Activated CD4-positive, alpha-beta T cell treated with anti-CD3 and anti-CD28 coated beads for 36 hours (primary cell): ENCODE measurements around the gene ELMO3. TPM values are rescaled to one million over a fixed set of nuclear protein-coding genes. Genes with fewer than 3 reads are reported as not detected.

ENCODE experiments used
- ATAC-seq: fragments of 200-7000 bp; cut with Tn5 transposase; one replicate; pipeline ENCODE4 v1.10.0; 2021; ENCODE audit warnings: mild to moderate bottlenecking, moderate library complexity
- CTCF ChIA-PET: fragments of 350-600 bp; sonication (Branson Sonifier 250); formaldehyde crosslinking; loops from one replicate; lab custom pipeline; 2021; ENCODE audit warnings: antibody characterized with exemption; lab: Charles Lee
- POLR2A ChIA-PET: fragments of 350-600 bp; sonication (Branson Sonifier 250); formaldehyde crosslinking; loops from one replicate; lab custom pipeline; 2021; ENCODE audit warnings: antibody characterized with exemption, inconsistent platforms; lab: Charles Lee
- DNase-seq: peaks from one replicate; pipeline ENCODE4 v3.0.0-alpha.2; 2020
- H3K27ac Mint-ChIP-seq: one replicate; pipeline ENCODE4 v1.8.0; 2021; ENCODE audit warnings: mixed read lengths
- H3K27me3 Mint-ChIP-seq: one replicate; pipeline ENCODE4 v1.8.0; 2021; ENCODE audit warnings: mixed read lengths
- H3K36me3 Mint-ChIP-seq: one replicate; pipeline ENCODE4 v1.8.0; 2021; ENCODE audit warnings: low read depth, mixed read lengths
- H3K4me1 Mint-ChIP-seq: one replicate; pipeline ENCODE4 v1.8.0; 2021; ENCODE audit warnings: mixed read lengths
- H3K4me3 Mint-ChIP-seq: one replicate; pipeline ENCODE4 v1.8.0; 2021; ENCODE audit warnings: mild to moderate bottlenecking, moderate library complexity, mixed read lengths
- H3K9me3 Mint-ChIP-seq: one replicate; pipeline ENCODE4 v1.8.0; 2021; ENCODE audit warnings: low read depth, mixed read lengths
- intact Hi-C, 2 experiments: fragments of 100-400 bp; cut with DNase I in 1 of 2; cut with micrococcal nuclease in 1 of 2; formaldehyde crosslinking; loops; one replicate each; pipeline versions ENCODE4 v1.14.2 to v1.15.1; 2022 to 2024; cut with DNase I, micrococcal nuclease
- total RNA-seq, 2 experiments: library from RNA; stranded (reverse); gene quantifications; one replicate each; pipeline ENCODE4 v1.2.3, GENCODE V29; 2021

ELMO3 gene, protein sequence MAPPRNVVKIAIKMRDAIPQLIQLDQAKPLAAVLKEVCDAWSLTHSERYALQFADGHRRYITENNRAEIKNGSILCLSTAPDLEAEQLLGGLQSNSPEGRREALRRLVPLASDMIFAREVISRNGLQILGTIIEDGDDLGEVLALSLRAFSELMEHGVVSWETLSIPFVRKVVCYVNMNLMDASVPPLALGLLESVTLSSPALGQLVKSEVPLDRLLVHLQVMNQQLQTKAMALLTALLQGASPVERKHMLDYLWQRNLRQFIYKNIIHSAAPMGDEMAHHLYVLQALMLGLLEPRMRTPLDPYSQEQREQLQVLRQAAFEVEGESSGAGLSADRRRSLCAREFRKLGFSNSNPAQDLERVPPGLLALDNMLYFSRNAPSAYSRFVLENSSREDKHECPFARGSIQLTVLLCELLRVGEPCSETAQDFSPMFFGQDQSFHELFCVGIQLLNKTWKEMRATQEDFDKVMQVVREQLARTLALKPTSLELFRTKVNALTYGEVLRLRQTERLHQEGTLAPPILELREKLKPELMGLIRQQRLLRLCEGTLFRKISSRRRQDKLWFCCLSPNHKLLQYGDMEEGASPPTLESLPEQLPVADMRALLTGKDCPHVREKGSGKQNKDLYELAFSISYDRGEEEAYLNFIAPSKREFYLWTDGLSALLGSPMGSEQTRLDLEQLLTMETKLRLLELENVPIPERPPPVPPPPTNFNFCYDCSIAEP
- total RNA-seq, result 1 to 10 TPM; 3.0 to 4.6 TPM

DNA sequence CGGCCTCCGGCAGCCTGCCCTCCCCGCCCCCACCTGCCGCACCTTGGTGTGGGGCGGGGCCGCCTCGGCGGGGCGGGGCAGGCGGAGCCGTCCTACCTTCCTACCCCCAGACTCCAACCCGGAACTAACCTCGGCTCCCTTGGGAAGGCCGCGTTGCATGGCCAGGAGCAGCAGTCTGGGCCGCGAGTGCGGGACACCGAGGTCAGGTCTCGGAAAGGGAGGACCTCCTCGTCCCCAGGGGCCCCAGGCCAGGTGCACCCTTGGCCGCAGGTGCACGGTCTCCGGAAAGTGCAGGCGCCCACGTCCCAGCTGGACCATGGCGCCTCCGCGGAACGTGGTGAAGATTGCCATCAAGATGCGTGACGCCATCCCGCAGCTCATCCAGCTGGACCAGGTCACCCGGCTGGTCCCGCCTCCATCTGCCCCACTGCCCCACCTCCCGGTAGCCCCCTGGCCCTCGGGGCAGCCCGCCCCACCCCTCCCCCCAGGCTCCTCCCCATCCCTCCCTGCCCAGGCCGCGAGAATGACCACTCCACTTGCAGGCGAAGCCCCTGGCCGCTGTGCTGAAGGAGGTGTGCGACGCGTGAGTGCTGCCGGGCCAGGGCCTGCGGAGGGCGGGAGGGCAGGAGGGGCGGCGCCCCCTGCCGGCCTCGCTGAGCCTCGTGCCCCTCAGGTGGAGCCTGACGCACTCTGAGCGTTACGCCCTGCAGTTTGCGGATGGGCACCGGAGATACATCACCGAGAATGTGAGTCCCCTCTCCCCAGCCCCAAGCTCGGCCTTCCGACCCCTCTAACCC, at the start of gene ELMO3:
Gene ELMO3 (plus strand): TSS at position 121 of the 797 bp plus-strand sequence. CDS start 196 bp downstream, at position 317.
- POLR2A ChIA-PET, result no interaction called here
- ATAC-seq, result no peak

DNA sequence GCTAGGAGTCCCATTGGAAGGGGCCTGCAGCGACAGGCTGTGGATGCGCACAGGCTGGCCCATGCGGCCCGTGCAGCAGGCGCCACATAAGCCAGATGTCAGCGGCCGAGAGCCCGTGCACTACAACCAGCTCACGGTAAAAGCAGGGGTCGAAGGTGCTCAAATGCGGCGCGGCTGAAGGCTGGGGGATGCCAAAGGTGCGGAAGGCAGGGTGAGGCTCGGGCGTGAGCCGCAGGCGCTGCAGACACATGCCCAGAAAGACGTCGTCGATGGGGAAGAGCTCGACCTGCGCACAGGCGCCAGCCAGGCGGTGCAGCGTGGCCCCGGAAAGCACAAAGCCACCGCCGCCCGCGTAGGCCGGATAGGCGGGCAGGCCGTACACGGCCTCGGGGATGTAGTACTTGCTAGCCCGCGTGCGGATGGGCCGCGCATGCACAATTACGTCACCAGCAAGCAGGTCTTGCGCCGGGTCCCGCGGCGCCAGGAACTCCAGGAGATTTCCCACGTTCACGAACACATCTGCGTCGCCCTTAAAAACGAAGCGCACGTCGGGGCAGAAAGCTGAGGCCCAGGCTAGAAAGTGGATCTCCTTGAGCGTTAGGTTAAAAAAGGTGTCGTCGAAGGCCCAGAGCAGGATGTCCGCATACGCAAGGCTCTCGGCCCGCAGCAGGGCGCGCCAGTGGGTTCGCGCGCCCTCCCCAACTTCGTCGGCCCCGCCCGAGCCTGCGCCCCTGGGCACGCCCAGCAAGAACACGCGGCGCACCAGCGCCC, 49.5 kb upstream of the ELMO3 start:
- DNase-seq, result no peak
- H3K9me3 Mint-ChIP-seq, result no peaks in the 10 kb centered on the region
- peak; percentile 17 for ATAC-seq
- peaks cover 10% of the 10 kb centered on the region for H3K4me1 Mint-ChIP-seq
- H3K27me3 Mint-ChIP-seq, result peaks cover 14% of the 10 kb centered on the region
- no peak overlapping the region for H3K27ac Mint-ChIP-seq
- peak overlapping the region; percentile 10 for H3K4me3 Mint-ChIP-seq
- intact Hi-C loops, result no loop called here
- CTCF ChIA-PET, result interaction anchor here (0.7 to 1.8 kb wide), 2 partner anchors 9 to 38 kb away, joined by 3 to 7 read pairs; no protein-coding TSS in a partner anchor
- POLR2A ChIA-PET, result no interaction called here
- H3K36me3 Mint-ChIP-seq, result peaks cover 31% of the 10 kb centered on the region

More for the DNA sequence above, at the start of gene ELMO3:
- intact Hi-C loops, result no loop called here
- Mint-ChIP-seq H3K27me3 (no peaks in the 10 kb centered on the region), H3K4me3 (no peak within 1 kb of the TSS), H3K9me3 (no peaks in the 10 kb centered on the region), H3K27ac (peak within 1 kb of the TSS; percentile 49), H3K4me1 (peaks cover 11% of the 10 kb centered on the region), H3K36me3 (peaks cover 47% of the 10 kb centered on the region)
- DNase-seq, result no peak
- CTCF ChIA-PET, result interaction anchor here (1.4 kb wide), 1 partner anchor 207 kb away, joined by 4 read pairs; no protein-coding TSS in a partner anchor

DNA sequence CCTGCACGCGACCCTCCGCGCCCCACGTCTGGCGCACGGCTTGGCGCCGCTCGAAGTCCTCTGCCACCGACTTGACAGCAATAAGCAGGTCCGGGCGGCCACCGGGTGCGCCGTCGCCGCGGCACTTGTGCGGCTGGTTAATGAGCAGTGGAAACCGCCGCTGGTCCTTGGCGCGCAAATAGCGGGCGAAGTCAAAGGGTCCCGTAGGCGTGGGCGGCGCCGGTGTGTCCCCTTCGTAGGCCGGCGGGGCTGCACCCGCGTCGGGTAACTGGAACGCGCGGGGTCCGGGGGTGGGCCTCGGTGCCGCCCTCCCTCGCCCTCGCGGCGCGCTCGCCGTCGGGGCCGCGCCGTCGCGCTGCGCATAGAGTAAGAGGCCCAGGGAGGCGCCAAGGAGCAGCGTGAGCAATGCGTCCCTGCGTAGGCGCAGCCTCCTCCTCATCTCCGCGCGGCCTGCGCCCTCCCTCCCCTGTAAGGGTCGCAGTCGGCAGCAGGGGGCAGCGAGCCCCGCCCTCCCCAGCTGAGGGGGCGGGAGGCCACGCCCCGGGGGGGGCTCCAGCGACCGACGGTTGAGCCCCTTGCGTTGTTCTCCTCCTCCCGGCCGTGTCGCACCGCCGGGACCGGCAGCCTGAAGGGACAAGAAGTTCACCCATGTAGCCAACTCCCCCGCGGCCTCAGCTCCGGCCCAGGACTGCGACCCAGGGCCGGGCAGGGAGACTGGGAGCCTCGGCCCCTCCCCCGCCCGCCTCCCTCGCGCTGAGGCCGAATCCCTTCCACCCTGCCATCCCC, 48.7 kb upstream of the ELMO3 start:
- Mint-ChIP-seq H3K4me3 (peak overlapping the region; percentile 63), H3K4me1 (peaks cover 11% of the 10 kb centered on the region), H3K36me3 (peaks cover 29% of the 10 kb centered on the region), H3K9me3 (no peaks in the 10 kb centered on the region), H3K27ac (no peak overlapping the region), H3K27me3 (peaks cover 14% of the 10 kb centered on the region)
- ChIA-PET CTCF (interaction anchor here (0.6 to 1.9 kb wide), 9 partner anchors 10 to 320 kb away, joined by 3 to 8 read pairs (median 5); no protein-coding TSS in a partner anchor), POLR2A (interaction anchor here (1.1 kb wide), 1 partner anchor 8 kb away, joined by 3 read pairs; no protein-coding TSS in a partner anchor)
- ATAC-seq, result peak; percentile 77
- intact Hi-C loops, result no loop called here
- DNase-seq, result peak; percentile 76

DNA sequence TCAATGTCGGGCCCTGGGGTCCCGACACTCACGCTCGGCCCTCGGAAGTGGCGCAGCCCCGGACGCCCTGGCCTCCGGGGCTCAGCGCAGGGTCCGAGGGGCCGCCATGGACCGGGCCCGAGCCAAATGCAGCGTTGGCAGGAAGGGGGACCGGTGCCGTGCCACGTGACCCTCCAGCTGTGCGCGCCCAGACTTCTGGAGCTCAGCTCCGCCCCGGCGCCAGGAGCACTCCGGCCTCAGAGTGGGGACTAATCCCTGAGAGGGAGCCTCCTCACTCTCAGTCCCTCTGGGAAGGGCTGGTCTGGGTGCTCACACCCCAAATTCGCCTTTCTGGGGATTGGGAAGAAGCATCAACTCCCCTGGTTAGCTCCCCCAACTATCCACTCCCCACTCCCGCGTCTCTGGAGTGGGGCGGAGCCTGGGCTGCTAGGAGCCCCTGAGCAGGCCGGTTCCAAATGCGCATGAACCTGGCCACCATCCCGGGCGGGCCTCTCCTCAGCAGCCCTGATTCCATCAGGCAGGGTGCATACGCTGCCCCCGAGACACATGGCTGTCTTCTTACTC, 48.0 kb upstream of the ELMO3 start, which contains the start of gene B3GNT9:
Gene B3GNT9 (minus strand): TSS at position 166 of the 564 bp plus-strand sequence. CDS start 513 bp downstream, outside the sequence.
- Mint-ChIP-seq H3K36me3 (peaks cover 23% of the 10 kb centered on the region), H3K9me3 (no peaks in the 10 kb centered on the region), H3K27ac (no peak within 1 kb of the TSS), H3K27me3 (peaks cover 14% of the 10 kb centered on the region), H3K4me3 (peak within 1 kb of the TSS; percentile 63), H3K4me1 (peaks cover 15% of the 10 kb centered on the region)
- intact Hi-C loops, result no loop called here
- POLR2A ChIA-PET, result interaction anchor here (0.7 to 1.5 kb wide), 3 partner anchors 9 to 12 kb away, joined by 3 to 4 read pairs (median 3); partner anchors contain the start of genes FBXL8 and TRADD
- CTCF ChIA-PET, result interaction anchor here (0.6 to 1.9 kb wide), 14 partner anchors 10 to 321 kb away, joined by 3 to 8 read pairs (median 4); no protein-coding TSS in a partner anchor
- DNase-seq (peak; percentile 64), ATAC-seq (peak; percentile 46)

DNA sequence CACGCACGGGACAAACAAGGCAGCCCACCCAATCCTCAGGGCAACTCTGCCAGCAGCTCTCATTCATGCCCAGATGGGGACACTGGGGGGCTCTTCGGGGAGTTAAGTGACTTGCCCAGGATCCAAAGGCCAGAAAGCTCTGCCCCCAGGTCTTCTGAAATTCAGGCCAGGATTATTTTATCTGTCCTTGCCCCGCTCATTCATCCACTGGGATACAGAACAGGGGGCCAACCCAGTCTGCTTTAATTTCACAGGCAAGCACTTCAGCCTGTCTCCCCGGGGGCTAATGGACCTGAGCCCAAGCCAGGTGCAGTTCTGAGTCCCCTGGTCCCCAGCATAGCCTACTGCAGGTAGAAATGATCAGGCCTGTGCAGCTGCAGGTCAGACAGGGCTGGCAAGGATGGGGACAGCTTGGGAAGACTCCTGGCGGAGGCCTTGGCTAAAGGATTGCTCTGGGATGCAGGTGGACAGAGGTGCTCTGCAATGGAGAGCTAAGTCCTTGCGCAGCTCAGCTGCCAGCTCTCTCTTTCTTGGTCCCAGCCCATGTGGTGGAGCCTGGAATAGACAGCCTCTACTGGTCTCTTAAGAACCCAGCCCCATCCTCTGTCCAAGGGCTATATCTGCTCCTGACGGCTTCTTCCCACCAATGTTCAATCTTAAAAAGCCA, 47.4 kb upstream of the ELMO3 start:
- ChIA-PET CTCF (interaction anchor here (0.6 to 1.9 kb wide), 17 partner anchors 9 to 198 kb away, joined by 3 to 8 read pairs (median 3); no protein-coding TSS in a partner anchor), POLR2A (interaction anchor here (0.7 to 1.5 kb wide), 3 partner anchors 9 to 11 kb away, joined by 3 to 4 read pairs (median 3); partner anchors contain the start of genes FBXL8 and TRADD)
- no peak for DNase-seq
- Mint-ChIP-seq H3K27ac (no peak overlapping the region), H3K4me1 (peaks cover 21% of the 10 kb centered on the region), H3K9me3 (no peaks in the 10 kb centered on the region), H3K36me3 (peaks cover 18% of the 10 kb centered on the region), H3K4me3 (peak overlapping the region; percentile 63), H3K27me3 (peaks cover 14% of the 10 kb centered on the region)
- intact Hi-C loops, result no loop called here
- no peak for ATAC-seq

DNA sequence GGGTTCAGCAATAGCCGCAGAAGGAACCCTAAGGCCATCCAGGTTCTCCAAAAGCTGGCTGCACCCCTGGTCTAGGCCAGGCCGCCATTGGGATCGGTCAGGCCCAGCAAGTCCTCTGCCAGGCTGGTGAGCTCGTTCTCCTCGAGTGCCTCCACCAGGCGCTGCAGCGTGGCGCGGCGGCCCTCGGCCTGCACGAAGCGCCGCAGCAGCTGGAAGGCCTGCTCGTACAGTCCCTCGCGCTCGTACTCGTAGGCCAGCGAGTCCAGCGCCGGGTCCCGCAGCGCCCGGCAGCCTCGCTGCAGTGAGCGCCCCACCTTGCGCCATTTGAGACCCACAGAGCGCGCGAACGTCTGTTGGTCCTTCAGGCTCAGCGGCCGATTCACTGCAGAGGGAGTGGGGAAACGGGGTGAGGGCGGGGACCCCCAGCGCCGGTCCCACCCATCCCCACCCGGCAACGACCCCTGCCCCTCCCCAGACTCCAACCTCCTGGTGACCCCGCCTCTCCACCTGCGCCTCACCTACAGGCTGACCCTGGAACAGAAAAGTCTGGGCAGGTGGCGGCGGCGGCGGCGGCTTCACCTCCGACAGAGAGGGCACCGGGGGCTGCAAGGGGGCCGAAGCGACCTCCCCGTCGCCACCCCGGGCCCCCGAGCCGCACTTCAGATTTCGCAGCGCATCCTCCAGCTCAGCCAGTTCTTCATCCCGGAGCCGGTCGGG, 44.2 kb upstream of the ELMO3 start:
- DNase-seq, result no peak
- no peaks in the 10 kb centered on the region for H3K9me3 Mint-ChIP-seq
- ChIA-PET CTCF (interaction anchor here (0.6 to 3.1 kb wide), 56 partner anchors 9 to 289 kb away, joined by 3 to 64 read pairs (median 6); partner anchors contain the start of genes CBFB, FHOD1, HSF4 and MATCAP1), POLR2A (interaction anchor here (0.6 to 1.1 kb wide), 2 partner anchors 136 to 137 kb away, joined by 3 to 4 read pairs; no protein-coding TSS in a partner anchor)
- no peak for ATAC-seq
- H3K27me3 Mint-ChIP-seq, result peaks cover 12% of the 10 kb centered on the region
- peak overlapping the region; percentile 59 for H3K4me3 Mint-ChIP-seq
- intact Hi-C loops, result loop anchor here (1.0 to 5.0 kb wide), 5 partner anchors 47 to 208 kb away; partner anchors contain the start of gene PHAF1 (in 1 of the 2)
- no peak overlapping the region for H3K27ac Mint-ChIP-seq
- peaks cover 4% of the 10 kb centered on the region for H3K36me3 Mint-ChIP-seq
- H3K4me1 Mint-ChIP-seq, result peaks cover 45% of the 10 kb centered on the region

DNA sequence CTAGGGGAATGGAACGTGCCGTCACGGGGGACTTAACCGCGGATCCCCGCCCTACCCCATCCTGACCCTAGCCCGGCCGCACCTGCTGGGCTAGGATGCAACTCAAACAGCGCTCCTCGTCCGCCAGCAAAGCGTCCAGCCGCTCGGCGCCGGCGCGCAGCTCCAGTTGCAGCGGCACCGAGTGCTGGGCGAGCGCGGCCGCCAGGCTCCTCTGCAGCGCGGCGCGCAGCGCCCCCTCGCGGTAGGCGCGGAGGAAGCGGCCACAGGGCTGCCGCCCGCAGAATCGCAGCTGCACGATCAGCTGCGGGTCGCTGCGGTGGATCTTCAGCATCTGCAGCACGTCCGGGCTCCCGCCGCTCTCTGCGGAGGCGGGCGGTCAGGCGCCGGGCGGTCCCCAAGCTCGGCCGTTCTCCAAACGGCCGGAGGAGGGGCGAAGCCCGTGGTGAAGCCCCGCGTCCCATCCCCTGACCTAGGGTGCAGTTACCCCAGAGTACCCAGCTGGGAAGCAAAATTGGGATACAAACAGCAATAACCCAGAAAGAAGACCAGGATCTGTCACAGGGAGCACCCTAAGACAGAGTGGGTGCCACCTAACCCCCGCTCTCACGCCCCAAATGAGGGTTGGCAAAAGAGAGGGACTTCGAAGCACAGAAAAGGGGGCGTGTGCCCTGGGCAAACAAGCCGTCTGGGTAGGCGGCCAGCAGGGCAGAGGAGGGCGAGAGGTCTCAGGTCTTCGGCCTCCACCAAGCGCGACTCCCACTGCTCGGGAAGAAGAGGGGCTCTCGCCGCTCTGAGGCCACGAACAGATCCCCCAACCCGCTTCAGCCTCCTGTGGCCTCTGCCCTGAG, 43.4 kb upstream of the ELMO3 start:
- H3K4me1 Mint-ChIP-seq, result peaks cover 45% of the 10 kb centered on the region
- DNase-seq, result peak; percentile 89
- peaks cover 4% of the 10 kb centered on the region for H3K36me3 Mint-ChIP-seq
- ATAC-seq, result peak; percentile 40
- H3K27me3 Mint-ChIP-seq, result peaks cover 12% of the 10 kb centered on the region
- CTCF ChIA-PET, result interaction anchor here (0.6 to 3.1 kb wide), 55 partner anchors 8 to 288 kb away, joined by 3 to 64 read pairs (median 6); partner anchors contain the start of genes CBFB, E2F4, FHOD1 and HSF4
- no peak overlapping the region for H3K27ac Mint-ChIP-seq
- peak overlapping the region; percentile 59 for H3K4me3 Mint-ChIP-seq
- POLR2A ChIA-PET, result interaction anchor here (0.6 to 1.1 kb wide), 2 partner anchors 137 to 138 kb away, joined by 3 to 4 read pairs; no protein-coding TSS in a partner anchor
- intact Hi-C loops, result loop anchor here (1.0 to 5.0 kb wide), 5 partner anchors 48 to 209 kb away; partner anchors contain the start of gene PHAF1 (in 1 of the 2)
- no peaks in the 10 kb centered on the region for H3K9me3 Mint-ChIP-seq
